ENCODE results near the gene C1orf94.
"Not testable (repeated sequence)": the region's sequence is repeated elsewhere in the genome, so short reads cannot be mapped to it uniquely, and the experiment has no call there.

C1orf94 gene

DNA sequence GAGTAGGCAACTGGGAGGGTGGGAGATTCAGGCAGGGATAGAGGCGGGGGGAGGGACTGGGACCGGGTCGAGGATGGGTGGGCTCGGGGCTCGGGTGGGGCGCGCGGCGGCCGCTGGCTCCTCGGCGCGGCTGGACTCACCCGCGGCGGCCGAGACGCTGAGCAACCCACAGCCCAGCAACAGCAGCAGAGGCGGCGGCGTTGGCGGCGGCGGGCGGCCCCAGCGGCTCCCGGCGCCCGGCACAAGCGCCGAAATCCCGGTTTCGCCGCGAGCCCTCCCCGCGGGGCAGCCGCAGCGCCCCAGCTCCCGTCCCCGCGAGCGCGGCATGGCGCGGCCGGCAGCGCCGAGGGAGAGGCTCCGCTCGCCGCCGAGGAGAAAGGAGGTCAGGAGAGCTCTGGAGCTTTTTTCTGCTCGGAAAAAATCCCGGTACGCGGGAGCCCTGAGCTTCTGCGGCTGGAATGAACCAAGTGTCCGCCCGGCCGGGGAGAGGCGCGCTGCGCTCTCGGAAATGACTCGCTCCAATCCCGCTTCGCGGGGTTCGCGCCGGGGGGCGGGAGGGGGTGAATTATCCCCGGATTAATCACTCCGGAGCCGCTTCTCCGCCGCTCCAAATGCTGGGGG, 11.8 kb upstream of the C1orf94 start, which contains the start of gene CSMD2:
Gene CSMD2 (minus strand): TSS at position 460 of the 621 bp plus-strand sequence. CDS start 133 bp downstream, at position 327.
- no peak for DNase-seq

DNA sequence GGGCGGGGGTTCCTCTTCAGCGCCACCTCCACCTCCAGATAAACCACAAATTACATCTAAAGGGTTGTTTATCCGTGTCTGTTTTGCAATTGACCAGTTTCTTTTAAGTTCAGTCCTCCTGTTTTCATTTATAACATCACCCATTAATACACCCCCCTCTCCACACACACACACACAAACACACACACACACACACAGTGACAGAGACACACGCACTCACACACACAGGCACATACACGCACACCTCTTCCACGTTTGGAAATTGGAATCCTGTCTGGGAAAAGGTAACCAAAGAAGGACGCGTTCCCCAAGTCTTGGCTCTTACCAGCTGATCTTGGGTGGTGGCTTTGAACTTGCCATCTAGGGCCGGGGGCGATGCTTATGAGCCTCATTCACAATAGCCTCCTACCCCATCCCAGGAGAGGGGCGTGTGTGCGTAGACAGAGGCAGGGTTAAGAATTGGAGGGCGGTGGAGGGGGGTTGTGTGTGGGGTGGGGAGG, 11.2 kb upstream of the C1orf94 start:
- DNase-seq, result no peak

DNA sequence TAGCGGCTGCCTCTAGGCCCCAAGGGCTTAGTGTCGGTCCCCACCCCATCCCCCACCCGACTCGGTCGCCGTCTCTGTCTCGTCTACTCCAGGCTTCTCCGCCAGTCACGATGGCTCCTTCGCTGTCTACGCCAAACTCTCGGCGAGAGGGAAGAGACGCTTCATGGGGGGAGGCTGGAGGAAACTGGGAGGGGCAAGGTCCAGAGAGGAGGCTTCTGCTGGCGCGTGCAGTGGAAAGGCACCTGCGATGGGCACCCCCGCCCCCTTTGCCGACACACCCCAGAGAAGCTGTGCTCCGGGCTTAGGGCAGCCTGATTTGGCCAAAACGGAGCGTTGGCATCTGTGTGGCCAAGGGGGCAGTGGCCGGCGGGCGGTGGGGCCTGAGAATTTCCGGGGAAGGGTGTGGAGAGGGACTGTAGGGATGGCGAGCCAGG, 10.5 kb upstream of the C1orf94 start:
- DNase-seq, result no peak

DNA sequence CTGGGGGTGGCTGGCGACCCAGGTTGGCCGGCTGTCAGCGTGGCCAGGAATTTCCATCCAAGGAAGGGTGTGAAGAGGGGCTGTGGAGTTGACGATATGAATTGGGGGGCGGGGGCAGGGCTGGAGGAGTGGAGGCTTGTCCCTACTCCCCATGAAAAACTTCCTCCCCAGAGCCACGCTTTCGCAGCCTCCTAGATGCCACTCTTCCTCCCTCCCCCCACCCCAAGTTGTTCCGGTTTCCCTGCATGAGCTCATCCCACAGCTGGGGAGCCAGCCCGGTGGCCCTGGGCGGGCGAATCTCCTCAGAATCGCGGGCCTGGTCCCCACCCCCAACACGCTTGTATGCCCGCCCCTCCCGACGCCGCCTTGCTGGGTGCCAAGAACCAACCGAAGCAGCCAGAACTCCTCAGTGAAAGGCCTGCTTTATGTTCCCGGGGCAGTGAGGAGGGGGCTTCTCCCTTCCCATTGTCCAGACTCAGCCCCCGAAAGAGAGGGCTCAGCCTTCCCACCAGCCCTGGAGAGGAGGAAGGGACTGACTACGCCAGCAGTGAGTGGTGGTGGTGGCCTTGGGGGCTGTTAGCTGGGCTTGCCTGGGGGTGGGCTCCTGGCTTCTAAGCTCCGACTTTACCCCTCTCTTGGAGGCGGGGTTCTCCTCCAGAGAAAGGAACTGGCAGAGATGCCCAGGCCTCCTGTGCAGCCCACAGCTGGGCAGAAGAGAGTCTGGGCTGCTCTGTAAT, 9.9 kb upstream of the C1orf94 start:
- no peak for DNase-seq

DNA sequence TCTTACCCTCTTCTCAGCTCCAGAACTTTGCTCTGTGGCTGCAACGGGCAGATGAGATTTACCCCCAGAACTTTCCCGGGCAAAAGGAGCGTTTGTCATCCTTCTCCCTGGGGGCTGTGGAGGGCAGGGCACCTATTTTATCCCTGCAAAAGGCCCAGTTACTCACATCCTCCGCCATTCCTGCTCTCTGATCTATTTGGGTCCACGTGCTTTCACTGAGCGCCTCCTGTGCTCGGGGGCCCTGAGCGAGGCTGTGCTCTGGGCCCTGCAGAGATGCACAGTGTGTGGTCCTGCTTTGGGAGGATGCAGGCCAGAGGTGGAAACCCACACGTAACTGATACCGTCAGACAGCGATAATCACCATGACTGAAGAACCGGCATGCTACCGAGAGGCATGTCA, 9.3 kb upstream of the C1orf94 start:
- DNase-seq, result no peak

DNA sequence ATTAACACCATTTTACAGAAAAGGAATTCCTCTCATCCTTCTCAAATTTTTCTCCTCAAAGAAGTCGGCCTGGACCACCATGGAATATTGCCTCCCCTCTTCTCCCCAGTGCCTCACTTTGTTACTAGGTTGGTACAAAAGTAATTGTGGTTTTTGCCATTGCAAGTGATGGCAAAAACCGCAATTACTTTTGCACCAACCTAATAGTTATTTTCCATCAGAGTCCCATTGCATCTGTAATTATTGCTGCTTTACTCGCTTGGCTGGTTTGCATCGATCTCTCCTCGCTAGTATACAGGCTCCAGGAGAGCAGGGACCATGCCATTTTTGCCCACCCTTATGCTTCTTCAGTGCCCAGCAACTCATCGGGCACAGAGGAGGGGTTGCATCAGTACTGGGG, 963 bp upstream of the C1orf94 start:
- DNase-seq, result no peak

DNA sequence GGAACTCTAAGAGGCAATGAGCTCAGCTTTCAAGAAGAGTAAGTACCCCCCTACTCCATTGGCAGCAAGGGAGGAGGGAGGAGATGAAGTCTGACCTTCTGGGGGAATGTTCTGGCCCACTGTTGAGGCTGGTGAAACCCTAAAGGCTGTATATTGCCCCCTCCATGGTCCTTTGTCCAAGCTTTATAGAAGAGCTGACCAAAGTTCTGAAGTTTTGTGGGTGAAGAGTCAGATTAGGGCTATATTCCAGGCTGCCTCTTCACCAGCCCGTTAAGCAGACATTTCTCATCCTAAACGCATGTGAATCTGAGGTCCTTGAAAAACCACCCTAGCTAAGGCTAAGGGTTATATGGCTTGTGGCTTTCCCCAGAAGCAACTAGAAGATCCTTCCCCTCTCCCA, 1.4 kb downstream of the C1orf94 start:
- DNase-seq, result no peak

DNA sequence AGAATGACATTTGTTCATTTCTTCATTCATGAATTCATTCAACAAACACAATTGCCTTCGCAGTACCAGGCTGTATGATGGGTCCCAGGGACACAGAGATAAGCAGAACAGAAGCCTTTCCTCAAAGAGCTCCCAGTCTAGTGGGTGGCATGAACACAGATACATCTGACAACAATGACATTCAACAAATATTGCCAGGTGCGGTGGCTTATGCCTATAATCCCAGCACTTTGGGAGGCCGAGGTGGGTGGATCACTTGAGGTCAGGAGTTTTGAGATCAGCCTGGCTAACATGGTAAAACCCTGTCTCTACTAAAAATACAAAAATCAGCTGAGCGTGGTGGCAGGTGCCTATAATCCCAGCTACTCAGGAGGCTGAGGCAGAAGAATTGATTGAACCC, 6.7 kb downstream of the C1orf94 start:
- DNase-seq, result not testable (repeated sequence)

DNA sequence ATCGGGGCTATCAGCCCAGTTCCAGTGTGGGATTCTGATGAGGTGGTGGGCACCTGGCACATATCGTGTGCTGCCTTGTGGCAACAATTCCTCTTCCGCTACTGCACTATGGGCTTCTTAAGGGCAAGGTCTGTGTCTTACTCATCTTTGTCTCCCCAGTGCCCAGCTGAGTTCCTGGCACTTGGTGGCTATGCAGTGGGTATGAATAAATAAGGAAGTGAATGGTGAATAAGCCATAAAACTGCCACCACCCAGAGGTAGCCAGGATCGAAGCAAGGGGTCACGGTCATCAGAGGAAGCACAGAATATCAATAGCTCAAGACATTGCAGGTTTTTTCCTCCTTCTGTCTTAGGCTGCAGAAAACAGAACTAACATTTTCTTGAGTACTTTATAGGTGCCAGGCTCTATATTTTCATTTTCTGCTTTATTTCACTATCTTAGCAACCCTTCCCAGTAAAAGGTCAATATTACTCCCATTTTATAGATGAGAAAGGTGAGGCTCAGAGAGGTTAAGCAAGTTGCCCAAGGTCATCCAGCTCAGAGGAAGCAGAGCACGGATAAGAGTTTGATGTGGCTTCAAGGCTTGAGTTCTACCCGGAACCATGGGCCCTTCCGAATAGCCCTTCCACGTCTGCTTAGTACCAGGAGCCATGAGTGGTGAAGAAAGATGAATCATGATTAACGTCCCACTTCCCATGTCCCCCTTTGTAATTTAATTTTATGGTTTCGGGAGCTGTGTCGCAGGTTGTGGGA, 10.2 kb downstream of the C1orf94 start:
- no peak for DNase-seq

DNA sequence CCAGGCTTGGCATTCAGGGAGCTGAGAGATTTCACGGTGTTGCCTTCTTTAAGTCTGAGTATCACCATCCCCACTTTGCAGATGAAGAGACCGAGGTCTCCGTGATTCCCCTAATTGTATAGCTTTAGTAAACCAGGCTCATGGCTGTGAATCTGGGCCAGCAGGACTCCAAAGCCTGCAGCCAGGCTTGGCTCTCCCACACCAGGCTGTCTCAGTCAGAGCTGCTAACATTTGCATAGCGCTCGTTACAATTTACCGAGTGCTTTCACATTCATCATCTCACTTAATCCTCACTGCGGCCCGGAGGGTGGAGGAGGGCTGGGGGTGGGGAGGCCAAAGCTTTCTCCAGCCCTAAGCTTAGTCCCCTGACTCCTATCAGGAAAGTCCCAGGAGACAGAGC, 11.7 kb downstream of the C1orf94 start:
- DNase-seq, result no peak

DNA sequence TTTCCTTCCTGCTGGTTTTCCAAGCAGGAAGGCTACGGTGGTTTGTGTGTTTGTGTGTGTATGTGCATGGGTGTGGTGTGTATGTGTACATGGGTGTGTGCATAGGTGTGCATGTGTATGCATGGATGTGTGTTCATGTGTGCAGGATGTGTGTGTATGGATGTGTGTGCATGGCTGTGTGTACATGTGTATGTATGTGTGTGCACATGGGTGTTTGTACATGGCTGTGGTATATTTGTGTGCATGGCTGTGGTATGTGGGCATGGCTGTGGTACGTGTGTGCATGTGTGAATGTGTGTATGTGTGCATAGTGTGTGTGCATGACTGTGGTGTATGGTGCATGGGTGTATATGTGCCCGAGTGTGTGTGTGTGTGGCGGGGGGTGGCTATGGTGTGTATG, 12.3 kb downstream of the C1orf94 start:
- no peak for DNase-seq

DNA sequence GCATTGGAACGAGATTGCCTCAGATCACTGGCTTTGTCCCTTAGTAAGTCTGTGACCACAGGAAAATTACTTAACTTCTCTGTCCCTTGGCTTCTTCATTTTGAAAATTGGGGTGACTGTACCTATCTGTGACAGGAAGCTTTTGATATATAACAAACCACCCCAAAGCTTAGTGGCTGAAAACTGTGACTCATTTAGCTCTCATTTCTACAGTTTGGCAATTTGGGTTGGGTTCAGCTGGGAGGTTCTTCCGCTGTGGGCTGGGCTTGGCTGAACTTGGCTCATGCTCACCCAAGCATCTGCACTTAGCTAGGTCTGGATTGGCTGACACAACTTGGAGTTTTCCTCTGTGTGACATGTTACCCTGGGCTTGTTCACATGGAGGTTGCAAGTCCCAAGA, 14.0 kb downstream of the C1orf94 start:
- no peak for DNase-seq

DNA sequence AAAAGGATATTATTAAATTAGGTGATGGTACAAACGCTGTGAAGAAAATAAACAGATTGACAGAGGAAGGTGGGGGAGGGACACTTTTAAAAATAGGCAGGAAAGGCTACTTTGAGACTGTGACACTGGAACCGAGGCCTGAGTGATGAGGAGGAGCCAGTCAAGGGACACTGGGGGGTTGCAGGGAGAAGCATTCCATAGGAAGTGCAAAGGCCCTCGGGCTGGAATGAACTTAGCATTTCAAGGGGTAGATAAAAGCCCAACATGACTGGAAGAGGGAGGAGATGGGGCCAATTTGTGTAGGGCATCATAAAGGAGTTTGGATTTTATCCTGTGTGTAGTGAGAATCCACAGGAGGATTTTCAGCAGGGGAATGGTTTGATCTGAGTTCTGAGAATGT, 15.9 kb downstream of the C1orf94 start:
- no peak for DNase-seq

DNA sequence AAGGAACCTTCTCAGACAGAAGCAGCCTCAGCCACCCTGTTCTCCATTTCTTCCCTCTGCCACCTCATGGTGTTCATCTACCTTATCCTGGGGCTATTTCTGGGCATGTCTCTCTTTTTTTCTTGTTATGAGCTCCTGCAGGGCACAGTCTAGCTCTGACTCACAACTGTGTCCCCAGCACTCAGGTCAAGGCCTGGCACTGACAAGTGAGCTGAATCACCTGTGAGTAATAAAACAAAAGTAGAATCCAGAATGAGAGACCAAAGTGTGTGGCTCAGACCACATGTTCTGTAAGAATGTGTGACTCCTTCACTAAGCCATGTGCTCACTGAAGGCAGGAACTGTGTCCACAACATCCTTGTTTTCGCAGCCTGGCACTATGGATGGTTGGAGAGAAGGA, 23.2 kb downstream of the C1orf94 start:
- DNase-seq, result peak; percentile 28

DNA sequence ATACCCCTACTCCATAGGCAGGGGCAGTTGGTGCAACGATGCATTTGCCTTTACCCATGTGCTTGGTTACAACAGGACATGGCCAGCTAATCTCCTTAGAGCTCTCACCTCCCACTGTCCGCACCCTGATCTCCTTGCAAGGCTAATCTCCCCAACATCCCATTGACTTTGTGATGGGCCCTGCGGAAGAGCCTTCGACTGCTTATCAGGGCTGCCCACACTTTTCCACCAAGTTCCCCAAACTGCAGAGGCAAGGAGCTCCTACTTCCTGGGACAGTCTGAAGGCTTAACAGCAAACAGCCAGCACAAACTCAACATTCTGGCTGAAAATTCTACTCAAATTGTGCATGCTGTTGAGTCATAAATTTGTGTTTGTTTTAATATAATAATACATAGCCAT, 36.0 kb downstream of the C1orf94 start:
- no peak for DNase-seq

DNA sequence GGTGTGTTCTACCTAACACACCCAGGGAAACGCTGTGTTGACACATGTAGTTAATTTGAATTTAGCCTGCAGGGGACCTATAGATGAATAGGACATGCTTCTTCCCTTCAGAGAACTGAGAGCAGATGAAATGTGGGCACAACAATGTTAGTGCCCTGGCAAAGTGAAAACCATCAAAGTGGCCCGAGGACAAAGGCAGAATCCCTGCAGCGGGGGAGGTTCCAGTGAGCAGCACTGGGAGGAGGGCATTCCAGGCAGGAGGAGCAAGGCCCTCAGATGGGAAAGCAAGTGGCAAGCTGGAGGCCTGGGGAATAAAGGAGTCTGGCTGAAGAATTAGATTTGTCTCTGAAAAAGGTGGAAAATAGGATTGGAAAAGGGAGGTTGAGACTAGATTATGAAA, 37.2 kb downstream of the C1orf94 start:
- DNase-seq, result no peak

DNA sequence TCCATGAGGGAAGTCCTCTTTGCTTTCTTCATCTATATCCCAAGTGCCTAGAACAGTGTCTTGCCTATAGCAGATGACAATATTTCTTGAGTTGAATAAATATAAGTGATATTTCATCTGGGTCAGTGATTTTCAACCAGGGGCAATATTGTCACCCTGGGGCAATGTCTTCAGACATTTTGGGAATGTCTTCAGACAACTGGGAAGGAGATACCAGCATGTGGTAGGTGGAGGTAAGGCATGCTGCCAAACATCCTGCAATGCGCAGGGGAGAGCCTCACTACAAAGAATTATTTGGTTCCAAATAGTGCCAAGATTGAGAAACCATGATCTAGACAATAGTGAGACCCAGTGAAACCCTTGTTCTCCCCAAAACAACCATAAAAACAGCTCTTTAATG, 54.7 kb downstream of the C1orf94 start:
- DNase-seq, result no peak

DNA sequence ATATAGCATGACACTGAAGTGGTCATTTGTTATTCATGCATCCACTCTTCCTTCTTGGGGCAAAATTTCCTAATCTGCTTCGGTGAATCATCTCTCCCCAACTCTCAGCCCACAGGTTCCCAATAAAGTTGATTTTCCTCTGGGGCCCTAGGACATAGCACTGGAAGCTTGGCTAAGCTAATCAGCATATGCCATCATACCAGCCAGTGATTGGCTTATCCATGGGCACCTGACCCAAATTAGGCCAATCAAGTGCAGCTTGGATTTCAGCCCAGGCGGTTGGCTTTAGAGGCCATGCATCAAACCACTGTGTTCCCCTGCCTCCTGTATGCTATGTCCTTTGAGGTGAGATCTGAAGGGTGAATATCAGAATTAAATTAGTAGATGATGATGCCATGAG, 58.9 kb downstream of the C1orf94 start:
- no peak for DNase-seq

DNA sequence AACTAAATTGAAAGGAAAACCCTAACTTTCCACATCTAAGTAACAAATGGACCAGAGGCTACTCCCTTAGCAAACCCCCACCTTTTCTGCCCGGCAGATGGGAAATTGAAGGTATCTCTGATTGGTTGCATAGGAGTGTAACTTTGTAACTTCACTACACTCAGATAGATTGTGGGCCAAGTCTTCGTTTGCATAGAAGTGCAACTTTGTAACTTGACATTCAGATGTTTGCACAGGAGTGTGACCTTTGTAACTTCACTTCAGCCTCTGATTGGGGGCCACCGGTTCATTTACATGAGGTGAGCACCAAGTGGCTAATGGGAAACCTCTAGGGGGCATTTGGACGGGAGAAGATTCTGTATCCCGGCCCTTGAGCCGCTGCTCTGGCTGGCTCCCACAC, 59.4 kb downstream of the C1orf94 start:
- no peak for DNase-seq

DNA sequence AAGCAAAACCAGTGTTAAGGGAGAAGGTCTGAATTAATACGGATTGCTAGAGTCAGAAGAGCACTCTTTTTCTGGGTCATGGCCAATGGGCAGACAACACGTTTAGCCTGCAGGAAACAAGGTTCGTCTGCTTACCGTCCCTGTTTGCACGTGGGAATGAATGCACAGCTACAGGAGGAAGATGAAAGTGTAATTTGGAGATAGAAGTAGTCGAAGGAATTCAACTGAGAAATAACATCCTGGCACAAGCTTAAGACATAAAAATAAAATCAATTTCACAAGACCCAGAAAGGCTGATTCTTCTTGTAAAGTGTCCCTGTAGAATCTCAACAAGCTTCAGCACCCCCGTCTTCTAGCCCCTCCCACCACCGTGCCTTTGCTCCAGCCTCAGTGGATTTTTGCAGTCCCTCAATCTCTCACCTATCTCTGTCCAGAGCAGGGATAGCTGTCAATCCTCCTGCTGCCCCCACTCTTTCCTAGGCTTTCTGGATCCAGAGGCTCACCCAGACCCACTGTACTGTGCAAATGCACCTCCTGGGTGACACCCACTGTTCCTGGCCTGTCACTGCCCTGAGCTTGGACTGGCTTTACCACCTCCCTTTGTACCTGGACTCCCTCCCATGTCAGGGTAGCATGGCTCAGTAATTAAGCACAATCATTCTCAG, 60.6 kb downstream of the C1orf94 start:
- no peak for DNase-seq

DNA sequence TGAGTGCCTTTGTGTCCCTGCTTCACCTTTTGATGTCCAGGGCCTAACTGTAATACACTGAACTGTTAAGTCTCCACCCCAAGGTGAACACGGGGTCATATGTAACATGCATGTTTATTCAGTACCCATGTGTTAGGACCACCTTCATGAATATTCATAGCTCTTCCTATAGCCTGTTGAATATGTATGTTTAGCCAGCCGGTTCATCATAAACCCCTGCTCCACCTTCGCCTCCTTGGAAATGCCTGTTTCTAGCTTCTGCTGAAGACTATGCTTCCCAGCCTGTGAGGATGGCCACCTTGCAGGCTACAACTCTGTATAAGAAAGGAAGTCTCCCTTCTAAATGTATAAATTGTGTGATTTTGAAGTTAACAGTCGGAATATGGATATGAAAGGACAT, 69.3 kb downstream of the C1orf94 start:
- no peak for DNase-seq

DNA sequence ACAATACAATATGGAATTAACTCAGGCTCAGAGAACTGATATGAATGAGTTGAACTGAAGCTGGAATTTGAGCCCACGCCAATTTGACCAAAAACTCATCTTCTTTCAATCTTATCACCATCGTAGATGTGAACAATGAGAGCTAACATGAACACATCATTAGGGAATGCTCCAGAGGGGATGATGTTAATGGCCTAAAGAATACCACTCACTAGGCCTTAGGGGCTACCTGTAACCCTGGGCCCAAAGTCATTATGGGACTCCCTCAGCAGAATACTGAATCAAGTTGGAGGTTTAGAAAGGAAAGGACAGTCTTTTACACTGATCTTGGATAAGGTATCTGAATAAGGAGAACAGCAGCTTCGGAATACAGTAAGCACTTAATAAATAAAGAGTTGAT, 73.6 kb downstream of the C1orf94 start:
- no peak for DNase-seq
